GM18868 (cell line): ENCODE data around the gene TBCA.

Experiments
- ATAC-seq: cut with Tn5 transposase; IDR thresholded peaks from one replicate; pipeline ENCODE4 v1.9.1; 2021; ENCODE audit warnings: mild to moderate bottlenecking, moderate library complexity; ENCODE audit not compliant: unreplicated experiment

The TBCA gene

GRCh38 chr5:77644371-77645157 lies 131.6 kb downstream of the TBCA start:
- ATAC-seq, result no peak

GRCh38 chr5:77643654-77644370 lies 132.3 kb downstream of the TBCA start:
- ATAC-seq, result no peak

- ATAC-seq, result no peak
Observed at GRCh38 chr5:77642738-77643653, 133.1 kb downstream of the TBCA start.

- no peak for ATAC-seq
Observed at GRCh38 chr5:77641963-77642737, 134.0 kb downstream of the TBCA start.

GRCh38 chr5:77641397-77641943 lies 134.7 kb downstream of the TBCA start:
- ATAC-seq, result no peak
